ENCODE measurements around the gene YBX3.

YBX3 gene

DNA sequence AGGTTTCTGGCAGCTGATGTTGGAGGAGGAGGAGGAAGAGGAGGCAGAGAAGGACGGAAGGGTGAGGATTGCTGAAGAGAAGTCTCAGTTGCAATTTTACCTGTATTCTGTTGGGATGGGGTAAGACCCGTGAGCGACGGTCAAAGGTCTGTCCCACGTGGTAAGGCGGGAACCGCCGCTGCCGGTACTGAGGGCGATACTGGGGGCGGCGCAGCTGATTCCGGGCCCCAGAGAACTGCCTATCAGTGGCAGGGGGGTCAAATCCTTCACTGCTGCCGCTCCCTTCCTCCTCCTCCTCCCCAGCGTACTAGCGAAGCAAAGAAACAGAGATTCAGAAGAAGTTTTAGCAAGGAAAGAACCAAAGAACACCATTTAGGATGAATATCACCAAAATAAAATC is 13.3 kb downstream of the YBX3 start:
- Mint-ChIP-seq H3K27me3 (peaks cover 16% of the 10 kb centered on the region), H3K4me1 (no peaks in the 10 kb centered on the region), H3K36me3 (no peaks in the 10 kb centered on the region), H3K4me3 (no peak overlapping the region), H3K9me3 (no peaks in the 10 kb centered on the region), H3K27ac (no peak overlapping the region)
- no peak for ATAC-seq

GRCh38 chr12:10708862-10709261 is 14.3 kb downstream of the YBX3 start:
- Mint-ChIP-seq H3K9me3 (no peaks in the 10 kb centered on the region), H3K27me3 (peaks cover 16% of the 10 kb centered on the region), H3K27ac (no peak overlapping the region), H3K4me1 (no peaks in the 10 kb centered on the region), H3K4me3 (no peak overlapping the region), H3K36me3 (no peaks in the 10 kb centered on the region)
- ATAC-seq = no peak

GRCh38 chr12:10705655-10706054 is 17.5 kb downstream of the YBX3 start:
- H3K4me3 Mint-ChIP-seq = no peak overlapping the region
- peaks cover 16% of the 10 kb centered on the region for H3K27me3 Mint-ChIP-seq
- H3K4me1 Mint-ChIP-seq = peaks cover 8% of the 10 kb centered on the region
- no peaks in the 10 kb centered on the region for H3K36me3 Mint-ChIP-seq
- no peak for ATAC-seq
- H3K9me3 Mint-ChIP-seq = no peaks in the 10 kb centered on the region
- no peak overlapping the region for H3K27ac Mint-ChIP-seq

- H3K27me3 Mint-ChIP-seq = peaks cover 5% of the 10 kb centered on the region
- H3K4me1 Mint-ChIP-seq = peaks cover 8% of the 10 kb centered on the region
- H3K4me3 Mint-ChIP-seq = no peak overlapping the region
- H3K36me3 Mint-ChIP-seq = no peaks in the 10 kb centered on the region
- H3K9me3 Mint-ChIP-seq = no peaks in the 10 kb centered on the region
- ATAC-seq = no peak
- no peak overlapping the region for H3K27ac Mint-ChIP-seq
These were observed 21.3 kb downstream of the YBX3 start for GRCh38 chr12:10701843-10702242.

DNA sequence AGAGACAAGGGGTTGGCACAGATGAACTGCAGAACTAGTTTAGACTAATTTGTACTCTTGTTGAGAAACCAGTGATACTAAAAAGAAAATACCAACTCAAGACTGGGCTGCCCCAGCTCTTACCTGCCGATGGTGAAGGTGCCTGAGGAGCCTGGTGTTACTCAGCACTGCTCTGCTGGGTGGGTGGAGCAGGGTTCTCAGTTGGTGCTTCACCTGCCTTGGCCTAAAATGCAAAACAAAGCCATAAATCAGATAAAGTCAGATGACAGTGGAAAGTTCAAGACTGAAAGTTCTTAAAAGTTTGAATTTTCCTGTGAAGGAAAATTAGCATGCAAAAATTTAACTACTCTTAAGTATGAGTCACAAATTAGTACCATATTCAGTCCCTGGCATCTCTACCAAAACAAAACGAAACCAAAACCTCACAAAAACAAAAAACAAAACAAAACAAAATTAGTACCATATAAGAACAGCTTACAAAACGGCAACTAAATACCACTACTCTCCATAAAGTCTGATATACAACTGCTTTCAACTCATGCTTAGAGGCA is 21.9 kb downstream of the YBX3 start:
- Mint-ChIP-seq H3K4me3 (no peak overlapping the region), H3K36me3 (no peaks in the 10 kb centered on the region)

DNA sequence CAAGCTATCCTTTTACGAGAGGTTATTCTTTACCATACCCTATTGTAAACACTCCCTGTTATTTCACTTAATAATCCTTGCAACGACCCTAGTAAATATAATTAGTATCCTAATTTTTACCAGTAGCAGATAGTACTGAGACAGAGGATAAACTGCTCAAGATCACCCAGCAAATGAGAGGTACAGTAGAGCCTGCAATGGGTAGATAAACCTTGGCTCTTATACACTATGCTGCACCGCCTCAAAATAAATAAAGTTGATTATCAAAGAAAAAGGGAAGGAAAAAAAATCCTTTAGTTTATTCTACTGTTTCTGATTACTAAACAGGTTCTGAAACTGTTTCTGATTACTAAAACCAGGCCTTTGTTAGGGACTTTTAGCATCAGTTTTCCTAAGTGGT is 22.5 kb downstream of the YBX3 start:
- H3K36me3 Mint-ChIP-seq = no peaks in the 10 kb centered on the region

More for the DNA sequence above, 21.9 kb downstream of the YBX3 start:
- Mint-ChIP-seq H3K9me3 (no peaks in the 10 kb centered on the region), H3K4me1 (peaks cover 8% of the 10 kb centered on the region), H3K27ac (peak overlapping the region; percentile 15), H3K27me3 (no peaks in the 10 kb centered on the region)
- ATAC-seq = no peak

GRCh38 chr12:10697862-10698261 is 25.3 kb downstream of the YBX3 start:
- Mint-ChIP-seq H3K4me1 (peaks cover 8% of the 10 kb centered on the region), H3K27me3 (no peaks in the 10 kb centered on the region), H3K36me3 (no peaks in the 10 kb centered on the region), H3K9me3 (no peaks in the 10 kb centered on the region), H3K4me3 (no peak overlapping the region), H3K27ac (no peak overlapping the region)
- ATAC-seq = no peak

More for the DNA sequence above, 22.5 kb downstream of the YBX3 start:
- Mint-ChIP-seq H3K27ac (no peak overlapping the region), H3K27me3 (no peaks in the 10 kb centered on the region), H3K4me3 (no peak overlapping the region), H3K4me1 (peaks cover 8% of the 10 kb centered on the region), H3K9me3 (no peaks in the 10 kb centered on the region)
- no peak for ATAC-seq

DNA sequence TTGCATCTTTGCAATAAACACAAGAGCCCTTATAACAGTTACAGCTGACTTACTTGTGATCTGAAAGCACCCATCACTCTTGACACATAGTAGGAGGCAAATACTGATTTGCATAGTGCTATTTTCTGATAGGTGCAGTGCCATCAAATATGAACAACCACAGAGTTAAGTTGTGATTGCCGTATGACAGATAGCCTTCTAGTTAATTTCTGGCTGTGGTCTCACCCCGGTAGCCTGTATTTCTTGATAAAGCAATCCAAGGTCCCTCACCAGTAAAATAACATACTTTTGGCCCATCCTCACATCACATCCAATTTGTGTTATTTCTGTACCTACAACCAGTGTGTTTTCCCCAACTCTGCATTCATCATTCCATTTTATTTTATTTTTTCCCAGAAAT is 26.0 kb downstream of the YBX3 start:
- H3K9me3 Mint-ChIP-seq = no peaks in the 10 kb centered on the region
- H3K27ac Mint-ChIP-seq = no peak overlapping the region
- H3K27me3 Mint-ChIP-seq = no peaks in the 10 kb centered on the region
- H3K4me3 Mint-ChIP-seq = no peak overlapping the region
- no peak for ATAC-seq
- H3K4me1 Mint-ChIP-seq = peaks cover 8% of the 10 kb centered on the region
- no peaks in the 10 kb centered on the region for H3K36me3 Mint-ChIP-seq

GRCh38 chr12:10690906-10691305 is 32.2 kb downstream of the YBX3 start:
- Mint-ChIP-seq H3K4me1 (no peaks in the 10 kb centered on the region), H3K9me3 (peaks cover 7% of the 10 kb centered on the region), H3K36me3 (peaks cover 5% of the 10 kb centered on the region), H3K27ac (no peak overlapping the region), H3K27me3 (peaks cover 3% of the 10 kb centered on the region), H3K4me3 (no peak overlapping the region)
- no peak for ATAC-seq

DNA sequence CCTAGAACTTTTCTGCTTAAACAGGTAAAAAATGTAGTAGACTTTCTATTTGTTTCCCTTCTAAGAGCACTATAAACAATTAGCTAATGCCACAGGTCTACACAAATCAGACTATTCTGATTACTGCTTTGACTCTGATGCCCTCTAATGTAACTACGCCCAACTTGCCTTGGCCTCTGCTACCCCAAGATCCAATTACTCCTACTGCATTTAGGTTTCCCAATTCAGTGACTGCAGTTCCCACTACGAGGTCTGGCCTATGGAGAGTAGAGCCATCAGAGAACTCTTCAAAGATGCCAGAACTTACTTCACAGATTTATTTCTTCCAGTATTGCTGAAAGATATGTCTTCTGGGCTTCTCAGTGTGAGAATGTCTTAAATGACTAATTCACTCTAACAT is 34.0 kb downstream of the YBX3 start:
- H3K27ac Mint-ChIP-seq = no peak overlapping the region
- peaks cover 17% of the 10 kb centered on the region for H3K27me3 Mint-ChIP-seq
- H3K4me1 Mint-ChIP-seq = no peaks in the 10 kb centered on the region
- no peak overlapping the region for H3K4me3 Mint-ChIP-seq
- peaks cover 7% of the 10 kb centered on the region for H3K9me3 Mint-ChIP-seq
- H3K36me3 Mint-ChIP-seq = peaks cover 5% of the 10 kb centered on the region
- no peak for ATAC-seq

GRCh38 chr12:10688042-10688441 is 35.1 kb downstream of the YBX3 start:
- no peak overlapping the region for H3K4me3 Mint-ChIP-seq
- H3K27me3 Mint-ChIP-seq = peaks cover 17% of the 10 kb centered on the region
- H3K27ac Mint-ChIP-seq = no peak overlapping the region
- H3K36me3 Mint-ChIP-seq = peaks cover 5% of the 10 kb centered on the region
- no peak for ATAC-seq
- H3K4me1 Mint-ChIP-seq = no peaks in the 10 kb centered on the region
- peaks cover 7% of the 10 kb centered on the region for H3K9me3 Mint-ChIP-seq

DNA sequence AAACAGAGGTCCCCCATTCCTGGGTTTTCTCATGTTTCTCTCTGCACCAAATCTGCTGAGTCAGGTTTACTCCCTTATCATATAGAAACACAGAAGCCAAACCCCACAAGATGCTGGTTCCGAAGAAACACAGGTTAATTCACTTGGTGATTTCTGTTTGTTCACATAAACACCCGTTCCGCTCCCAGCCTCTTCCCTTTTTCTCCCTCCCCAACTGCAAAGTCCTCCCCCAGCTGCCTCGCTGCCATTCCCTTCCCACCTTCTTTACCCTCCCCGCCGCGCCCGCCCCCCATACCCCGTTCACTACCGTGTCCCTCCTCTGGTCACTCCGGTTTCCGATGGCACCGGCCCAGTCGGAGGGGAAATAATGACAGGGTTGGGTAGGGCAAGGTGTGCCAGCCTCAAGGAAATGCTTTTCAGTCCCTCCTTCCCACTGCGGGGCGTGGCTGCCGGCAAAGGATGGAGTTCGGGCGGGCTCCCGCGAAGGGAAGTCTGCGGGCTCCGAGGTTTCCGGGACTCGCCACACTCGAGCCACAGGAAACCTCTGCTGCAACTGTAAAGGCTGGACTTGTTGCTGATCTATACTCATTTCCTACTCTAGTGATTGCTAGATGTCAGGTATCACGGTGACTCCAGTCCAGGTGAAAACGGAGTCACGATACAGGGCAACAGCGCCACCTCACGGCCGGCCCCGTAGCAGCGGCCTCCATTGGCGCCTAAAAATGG is 49.3 kb downstream of the YBX3 start, which contains the start of gene STYK1:
Gene STYK1, minus strand, starts transcription at position 394 of the 726 bp plus-strand sequence. CDS start 39,434 bp downstream, outside the sequence.
- Mint-ChIP-seq H3K36me3 (no peaks in the 10 kb centered on the region), H3K27ac (no peak within 1 kb of the TSS), H3K27me3 (peaks cover 69% of the 10 kb centered on the region), H3K4me1 (peaks cover 20% of the 10 kb centered on the region), H3K9me3 (peaks cover 5% of the 10 kb centered on the region), H3K4me3 (peak within 1 kb of the TSS; percentile 63)
- peak; percentile 59 for ATAC-seq

DNA sequence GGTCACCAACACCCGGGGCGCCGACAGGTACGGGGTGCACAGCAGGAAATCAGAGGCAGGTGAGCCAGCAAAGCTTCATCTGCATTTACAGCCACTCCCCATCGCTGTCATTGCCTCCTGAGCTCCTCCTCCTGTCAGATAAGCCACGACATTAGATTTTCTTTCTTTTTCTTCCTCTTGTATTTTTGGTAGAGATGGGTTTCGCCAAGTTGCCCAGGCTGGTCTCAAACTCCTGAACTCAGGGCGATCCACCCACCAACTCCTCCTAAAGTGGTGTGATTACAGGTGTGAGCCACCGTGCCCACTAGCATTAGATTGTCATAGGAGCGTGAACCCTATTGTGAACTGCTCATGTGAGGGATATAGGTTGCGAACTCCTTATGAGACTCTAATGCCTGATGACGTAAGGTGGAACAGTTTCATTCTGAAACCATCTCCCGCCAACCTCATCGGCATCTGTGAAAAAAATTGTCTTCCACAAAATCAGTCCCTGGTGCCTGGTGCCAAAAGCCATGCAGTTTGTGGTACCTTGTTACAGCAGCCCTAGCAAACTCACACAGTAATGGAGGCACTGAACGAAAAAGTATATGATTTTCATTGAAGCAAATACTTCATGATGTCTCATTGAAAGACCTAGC is 50.8 kb downstream of the YBX3 start:
- H3K4me3 Mint-ChIP-seq = no peak overlapping the region
- no peak overlapping the region for H3K27ac Mint-ChIP-seq
- peaks cover 79% of the 10 kb centered on the region for H3K27me3 Mint-ChIP-seq
- H3K36me3 Mint-ChIP-seq = no peaks in the 10 kb centered on the region
- no peak for ATAC-seq
- H3K4me1 Mint-ChIP-seq = peaks cover 34% of the 10 kb centered on the region
- H3K9me3 Mint-ChIP-seq = peaks cover 5% of the 10 kb centered on the region

DNA sequence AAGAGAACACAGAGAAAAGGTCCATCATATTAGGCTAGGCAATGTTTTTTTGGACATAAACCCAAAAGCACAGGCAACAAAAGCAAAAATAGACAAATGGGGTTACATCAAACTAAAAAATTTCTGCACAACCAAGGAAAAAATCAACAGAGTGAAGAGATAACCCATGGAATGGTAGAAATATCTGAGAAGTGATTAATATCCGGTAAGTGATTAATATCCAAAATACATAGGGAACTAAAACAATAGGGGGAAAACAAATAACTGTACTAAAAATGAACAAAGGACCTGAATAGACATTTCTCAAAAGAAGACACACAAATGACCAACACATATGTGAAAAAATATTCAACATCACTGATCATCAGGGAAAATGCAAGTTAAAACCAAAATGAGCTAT is 53.6 kb downstream of the YBX3 start:
- Mint-ChIP-seq H3K27ac (no peak overlapping the region), H3K27me3 (peaks cover 63% of the 10 kb centered on the region), H3K4me1 (peaks cover 34% of the 10 kb centered on the region), H3K36me3 (no peaks in the 10 kb centered on the region), H3K9me3 (peaks cover 5% of the 10 kb centered on the region), H3K4me3 (no peak overlapping the region)
- no peak for ATAC-seq

DNA sequence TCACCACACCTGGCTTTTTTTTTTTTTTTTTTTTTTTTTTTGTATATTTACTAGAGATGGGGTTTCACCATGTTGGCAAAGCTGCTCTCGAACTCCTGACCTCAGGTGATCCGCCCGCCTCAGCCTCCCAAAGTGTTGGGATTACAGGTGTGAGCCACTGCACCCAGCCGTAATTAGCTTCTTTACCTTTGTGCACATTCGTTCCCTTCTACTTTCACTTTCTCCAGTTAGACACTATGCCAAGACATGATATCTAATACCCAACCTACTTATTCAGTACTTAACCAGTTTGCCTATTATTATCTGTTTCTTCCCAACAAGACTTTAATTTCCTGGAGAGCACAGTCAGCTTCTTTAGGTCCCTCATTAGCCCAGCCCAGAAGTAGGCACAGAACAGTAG is 54.6 kb downstream of the YBX3 start:
- peaks cover 57% of the 10 kb centered on the region for H3K27me3 Mint-ChIP-seq
- H3K4me3 Mint-ChIP-seq = peak overlapping the region; percentile 12
- peaks cover 5% of the 10 kb centered on the region for H3K9me3 Mint-ChIP-seq
- no peaks in the 10 kb centered on the region for H3K36me3 Mint-ChIP-seq
- H3K4me1 Mint-ChIP-seq = peaks cover 24% of the 10 kb centered on the region
- H3K27ac Mint-ChIP-seq = no peak overlapping the region
- no peak for ATAC-seq

DNA sequence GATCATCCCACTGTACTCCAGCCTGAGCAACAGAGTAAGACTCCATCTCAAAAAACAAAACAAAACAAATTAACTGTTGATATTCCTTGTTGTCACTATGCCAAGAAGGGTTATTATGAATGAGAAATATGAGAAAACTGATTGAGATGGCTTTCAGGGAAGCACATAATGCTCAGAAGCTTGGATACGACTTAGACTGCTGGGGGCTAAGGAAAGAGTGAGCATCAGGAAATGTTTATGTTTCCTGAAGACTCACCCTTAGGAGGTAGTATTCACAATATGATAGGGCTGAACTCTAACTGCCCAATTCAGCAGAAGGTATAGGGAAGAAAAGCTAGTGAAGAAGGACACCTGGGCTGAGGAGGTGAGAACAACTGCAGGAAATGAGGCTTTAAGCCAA is 55.5 kb downstream of the YBX3 start:
- Mint-ChIP-seq H3K27ac (no peak overlapping the region), H3K27me3 (peaks cover 55% of the 10 kb centered on the region), H3K4me3 (no peak overlapping the region), H3K36me3 (no peaks in the 10 kb centered on the region), H3K9me3 (peaks cover 3% of the 10 kb centered on the region), H3K4me1 (peaks cover 17% of the 10 kb centered on the region)
- ATAC-seq = no peak
